Activated T-helper 2 cell treated with anti-CD3 and anti-CD28 coated beads, Interferon-gamma antibody, Interleukin-2, Interleukin-4, amounts not matched to agents 10 μg/mL and 5 μg/mL and 100 μg/mL, durations not matched to agents 14 hours and 24 hours and 36 hours (primary cell): Measurements from ENCODE around the gene MTREX. TPM values are rescaled to one million over a fixed set of nuclear protein-coding genes. Genes with fewer than 3 reads are reported as not detected.
A peak's percentile ranks its signal among the peaks of the same experiment; 100 is the strongest.

Experiments used
- DNase-seq: peaks from one replicate; pipeline ENCODE4 v3.0.0; 2021; ENCODE audit warnings: low spot score
- H3K27ac Mint-ChIP-seq: one replicate; pipeline ENCODE4 v1.8.0; 2021; ENCODE audit warnings: mixed read lengths
- H3K27me3 Mint-ChIP-seq: one replicate; pipeline ENCODE4 v1.8.0; 2021; ENCODE audit warnings: low read depth, mixed read lengths
- H3K36me3 Mint-ChIP-seq: one replicate; pipeline ENCODE4 v1.8.0; 2021; ENCODE audit warnings: low read depth, mixed read lengths
- H3K4me1 Mint-ChIP-seq: one replicate; pipeline ENCODE4 v1.8.0; 2021; ENCODE audit warnings: low read depth, mixed read lengths
- H3K4me3 Mint-ChIP-seq: one replicate; pipeline ENCODE4 v1.8.0; 2021; ENCODE audit warnings: low read depth, mild to moderate bottlenecking, moderate library complexity, mixed read lengths
- H3K9me3 Mint-ChIP-seq: one replicate; pipeline ENCODE4 v1.8.0; 2021; ENCODE audit warnings: mixed read lengths
- intact Hi-C: fragments of 100-400 bp; cut with micrococcal nuclease; formaldehyde crosslinking; loops from one replicate; pipeline ENCODE4 v1.15.1; 2023
- total RNA-seq: library from RNA; stranded (reverse); gene quantifications from 2 replicates; pipeline ENCODE4 v1.2.3, GENCODE V29; 2022

The MTREX gene
- total RNA-seq, 1 donor from 2014 or later = 123 TPM

- no peak overlapping the region for H3K27ac Mint-ChIP-seq
- intact Hi-C loops = loop anchor here (1.0 kb wide), 1 partner anchor 116 kb away; no protein-coding TSS in a partner anchor
- peaks cover 43% of the 10 kb centered on the region for H3K36me3 Mint-ChIP-seq
- H3K27me3 Mint-ChIP-seq = no peaks in the 10 kb centered on the region
- no peak overlapping the region for H3K4me3 Mint-ChIP-seq
- DNase-seq = no peak
- H3K9me3 Mint-ChIP-seq = no peaks in the 10 kb centered on the region
- H3K4me1 Mint-ChIP-seq = peaks cover 15% of the 10 kb centered on the region
Observed at GRCh38 chr5:55363856-55364255, 56.1 kb downstream of the MTREX start.

- Mint-ChIP-seq H3K4me1 (peaks cover 15% of the 10 kb centered on the region), H3K27me3 (no peaks in the 10 kb centered on the region), H3K9me3 (no peaks in the 10 kb centered on the region), H3K4me3 (no peak overlapping the region), H3K27ac (peak overlapping the region; percentile 49), H3K36me3 (peaks cover 41% of the 10 kb centered on the region)
- no peak for DNase-seq
- intact Hi-C loops = loop anchor here (1.0 kb wide), 1 partner anchor 116 kb away; no protein-coding TSS in a partner anchor
Observed at GRCh38 chr5:55364537-55365055, 56.8 kb downstream of the MTREX start.

- Mint-ChIP-seq H3K4me3 (no peak overlapping the region), H3K27me3 (no peaks in the 10 kb centered on the region), H3K9me3 (peaks cover 19% of the 10 kb centered on the region), H3K4me1 (no peaks in the 10 kb centered on the region), H3K36me3 (peaks cover 71% of the 10 kb centered on the region), H3K27ac (no peak overlapping the region)
- intact Hi-C loops = no loop called here
- no peak for DNase-seq
Observed at GRCh38 chr5:55370291-55370925, 62.6 kb downstream of the MTREX start.

GRCh38 chr5:55371145-55371544, 63.4 kb downstream of the MTREX start:
- no peak for DNase-seq
- H3K4me3 Mint-ChIP-seq = no peak overlapping the region
- intact Hi-C loops = no loop called here
- H3K27me3 Mint-ChIP-seq = no peaks in the 10 kb centered on the region
- H3K27ac Mint-ChIP-seq = no peak overlapping the region
- H3K4me1 Mint-ChIP-seq = no peaks in the 10 kb centered on the region
- peaks cover 19% of the 10 kb centered on the region for H3K9me3 Mint-ChIP-seq
- H3K36me3 Mint-ChIP-seq = peaks cover 78% of the 10 kb centered on the region

- Mint-ChIP-seq H3K4me1 (no peaks in the 10 kb centered on the region), H3K27me3 (no peaks in the 10 kb centered on the region), H3K9me3 (peaks cover 19% of the 10 kb centered on the region), H3K27ac (peak overlapping the region; percentile 4), H3K4me3 (no peak overlapping the region), H3K36me3 (peaks cover 74% of the 10 kb centered on the region)
- no peak for DNase-seq
- intact Hi-C loops = no loop called here
Observed at GRCh38 chr5:55372130-55372925, 64.5 kb downstream of the MTREX start.

GRCh38 chr5:55377810-55378209, 70.0 kb downstream of the MTREX start:
- Mint-ChIP-seq H3K4me1 (peaks cover 8% of the 10 kb centered on the region), H3K36me3 (peaks cover 70% of the 10 kb centered on the region)
- intact Hi-C loops = no loop called here

GRCh38 chr5:55383254-55383653, 75.5 kb downstream of the MTREX start:
- Mint-ChIP-seq H3K4me3 (no peak overlapping the region), H3K4me1 (peaks cover 26% of the 10 kb centered on the region), H3K9me3 (peaks cover 21% of the 10 kb centered on the region), H3K27ac (no peak overlapping the region), H3K36me3 (peaks cover 78% of the 10 kb centered on the region), H3K27me3 (no peaks in the 10 kb centered on the region)
- intact Hi-C loops = no loop called here
- no peak for DNase-seq

More at GRCh38 chr5:55377810-55378209, 70.0 kb downstream of the MTREX start:
- Mint-ChIP-seq H3K27me3 (no peaks in the 10 kb centered on the region), H3K27ac (no peak overlapping the region), H3K9me3 (peaks cover 10% of the 10 kb centered on the region), H3K4me3 (no peak overlapping the region)
- DNase-seq = no peak

- peaks cover 21% of the 10 kb centered on the region for H3K9me3 Mint-ChIP-seq
- H3K4me1 Mint-ChIP-seq = peaks cover 26% of the 10 kb centered on the region
- intact Hi-C loops = no loop called here
- H3K27me3 Mint-ChIP-seq = no peaks in the 10 kb centered on the region
- H3K27ac Mint-ChIP-seq = peak overlapping the region; percentile 44
- no peak for DNase-seq
- no peak overlapping the region for H3K4me3 Mint-ChIP-seq
- H3K36me3 Mint-ChIP-seq = peaks cover 81% of the 10 kb centered on the region
Observed at GRCh38 chr5:55384072-55384471, 76.3 kb downstream of the MTREX start.

GRCh38 chr5:55385227-55385626, 77.4 kb downstream of the MTREX start:
- Mint-ChIP-seq H3K4me1 (peaks cover 26% of the 10 kb centered on the region), H3K4me3 (no peak overlapping the region), H3K27ac (no peak overlapping the region), H3K36me3 (peaks cover 81% of the 10 kb centered on the region), H3K27me3 (no peaks in the 10 kb centered on the region), H3K9me3 (peaks cover 21% of the 10 kb centered on the region)
- intact Hi-C loops = no loop called here
- DNase-seq = no peak

GRCh38 chr5:55385846-55386245, 78.1 kb downstream of the MTREX start:
- H3K36me3 Mint-ChIP-seq = peaks cover 81% of the 10 kb centered on the region
- H3K27me3 Mint-ChIP-seq = no peaks in the 10 kb centered on the region
- DNase-seq = no peak
- no peak overlapping the region for H3K27ac Mint-ChIP-seq
- no peak overlapping the region for H3K4me3 Mint-ChIP-seq
- H3K4me1 Mint-ChIP-seq = peaks cover 21% of the 10 kb centered on the region
- H3K9me3 Mint-ChIP-seq = peaks cover 21% of the 10 kb centered on the region
- intact Hi-C loops = no loop called here

GRCh38 chr5:55386356-55386755, 78.6 kb downstream of the MTREX start:
- Mint-ChIP-seq H3K36me3 (peaks cover 82% of the 10 kb centered on the region), H3K4me3 (no peak overlapping the region), H3K4me1 (peaks cover 21% of the 10 kb centered on the region), H3K27ac (no peak overlapping the region), H3K9me3 (peaks cover 21% of the 10 kb centered on the region), H3K27me3 (no peaks in the 10 kb centered on the region)
- no peak for DNase-seq
- intact Hi-C loops = no loop called here

GRCh38 chr5:55387865-55388264, 80.1 kb downstream of the MTREX start:
- Mint-ChIP-seq H3K4me3 (no peak overlapping the region), H3K27me3 (no peaks in the 10 kb centered on the region), H3K9me3 (peaks cover 24% of the 10 kb centered on the region), H3K36me3 (peaks cover 85% of the 10 kb centered on the region), H3K27ac (no peak overlapping the region), H3K4me1 (peaks cover 21% of the 10 kb centered on the region)
- DNase-seq = no peak
- intact Hi-C loops = no loop called here

- peaks cover 76% of the 10 kb centered on the region for H3K36me3 Mint-ChIP-seq
- DNase-seq = no peak
- H3K4me3 Mint-ChIP-seq = no peak overlapping the region
- peaks cover 6% of the 10 kb centered on the region for H3K9me3 Mint-ChIP-seq
- H3K27ac Mint-ChIP-seq = no peak overlapping the region
- H3K27me3 Mint-ChIP-seq = no peaks in the 10 kb centered on the region
- intact Hi-C loops = no loop called here
- H3K4me1 Mint-ChIP-seq = peaks cover 5% of the 10 kb centered on the region
Observed at GRCh38 chr5:55391707-55392106, 83.9 kb downstream of the MTREX start.
